ENCODE results near the gene GPR132.

GRCh38 chr14:105014631-105015030 lies 50.6 kb downstream of the GPR132 start:
- no peak for TF ChIP-seq CTCF (IDR thresholded peaks at IDR 0.05 in 2 of 3, conservative IDR thresholded peaks at IDR 0.05 in 1 of 3; ENCODE audit: borderline replicate concordance in 1 of 3, insufficient read depth in 1 of 3, low read depth in 2 of 3, low read length in 2 of 3)
- no peak for TF ChIP-seq ZNF274 (IDR thresholded peaks at IDR 0.05; ENCODE audit: low read depth, low read length)
- no peak for TF ChIP-seq EZH2 (IDR thresholded peaks at IDR 0.05)
- no peak for TF ChIP-seq REST (IDR thresholded peaks at IDR 0.05; ENCODE audit: low read depth)
- TF ChIP-seq, protein P1, sequence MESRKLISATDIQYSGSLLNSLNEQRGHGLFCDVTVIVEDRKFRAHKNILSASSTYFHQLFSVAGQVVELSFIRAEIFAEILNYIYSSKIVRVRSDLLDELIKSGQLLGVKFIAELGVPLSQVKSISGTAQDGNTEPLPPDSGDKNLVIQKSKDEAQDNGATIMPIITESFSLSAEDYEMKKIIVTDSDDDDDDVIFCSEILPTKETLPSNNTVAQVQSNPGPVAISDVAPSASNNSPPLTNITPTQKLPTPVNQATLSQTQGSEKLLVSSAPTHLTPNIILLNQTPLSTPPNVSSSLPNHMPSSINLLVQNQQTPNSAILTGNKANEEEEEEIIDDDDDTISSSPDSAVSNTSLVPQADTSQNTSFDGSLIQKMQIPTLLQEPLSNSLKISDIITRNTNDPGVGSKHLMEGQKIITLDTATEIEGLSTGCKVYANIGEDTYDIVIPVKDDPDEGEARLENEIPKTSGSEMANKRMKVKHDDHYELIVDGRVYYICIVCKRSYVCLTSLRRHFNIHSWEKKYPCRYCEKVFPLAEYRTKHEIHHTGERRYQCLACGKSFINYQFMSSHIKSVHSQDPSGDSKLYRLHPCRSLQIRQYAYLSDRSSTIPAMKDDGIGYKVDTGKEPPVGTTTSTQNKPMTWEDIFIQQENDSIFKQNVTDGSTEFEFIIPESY (IDR thresholded peaks at IDR 0.05; ENCODE audit: extremely low read depth, insufficient replicate concordance, low read length) = no peak
